Neural cell (in vitro differentiated cells): Measurements from ENCODE around the gene RELT. TPM values are rescaled to one million over a fixed set of nuclear protein-coding genes. Genes with fewer than 3 reads are reported as not detected.
A peak's percentile ranks its signal among the peaks of the same experiment; 100 is the strongest.

Experiments used
- H2AFZ ChIP-seq: fragments of 200-600, 300-800 bp; sonication (generic), shearing (Covaris generic); 2 replicates; pipeline ENCODE4 v1.6.0; 2014; ENCODE audit warnings: low read depth, mild to moderate bottlenecking, antibody characterized with exemption, low read length, moderate library complexity
- H3F3A ChIP-seq: fragments of 200-600 bp; shearing (Covaris generic); 2 replicates; pipeline ENCODE4 v1.6.1; 2016; ENCODE audit warnings: mild to moderate bottlenecking, moderate library complexity, mixed read lengths, antibody characterized with exemption, low read length; ENCODE audit not compliant: insufficient read depth, poor library complexity, severe bottlenecking
- H3K27ac ChIP-seq: fragments of 200-600, 300-800 bp; sonication (generic), shearing (Covaris generic); 2 replicates; pipeline ENCODE4 v1.5.1; 2014; ENCODE audit warnings: mild to moderate bottlenecking, low read length, moderate library complexity
- H3K27me3 ChIP-seq: fragments of 300-800, 200-600 bp; sonication (generic), shearing (Covaris generic); 2 replicates; pipeline ENCODE4 v1.6.0; 2014; ENCODE audit warnings: mild to moderate bottlenecking, low read depth, low read length, moderate library complexity; ENCODE audit not compliant: insufficient read depth
- H3K36me3 ChIP-seq: fragments of 300-800, 200-600 bp; sonication (generic), shearing (Covaris generic); 2 replicates; pipeline ENCODE4 v1.5.1; 2014; ENCODE audit warnings: mild to moderate bottlenecking, antibody characterized with exemption, low read length, moderate library complexity; ENCODE audit not compliant: insufficient read depth
- H3K4me2 ChIP-seq: fragments of 300-800, 200-600 bp; sonication (generic), shearing (Covaris generic); 2 replicates; pipeline ENCODE4 v1.6.0; 2014; ENCODE audit warnings: mild to moderate bottlenecking, low read length
- H3K4me3 ChIP-seq: fragments of 300-800, 200-600 bp; sonication (generic), shearing (Covaris generic); 2 replicates; pipeline ENCODE4 v1.5.1; 2014; ENCODE audit warnings: mild to moderate bottlenecking, low read length, moderate library complexity
- H3K79me2 ChIP-seq: fragments of 200-600 bp; shearing (Covaris generic); replicated peaks from 2 replicates; pipeline ENCODE4 v1.6.0; 2014; ENCODE audit warnings: mild to moderate bottlenecking, low read length, moderate library complexity; ENCODE audit not compliant: insufficient read depth
- H3K9ac ChIP-seq: fragments of 300-800, 200-600 bp; sonication (generic), shearing (Covaris generic); 2 replicates; pipeline ENCODE4 v1.6.1; 2016; ENCODE audit warnings: mild to moderate bottlenecking, low read length, mixed read lengths
- H3K9me2 ChIP-seq: fragments of 200-600 bp; shearing (Covaris generic); 2 replicates; pipeline ENCODE4 v1.6.1; 2016; ENCODE audit warnings: mild to moderate bottlenecking, low read length, mixed read lengths; ENCODE audit not compliant: insufficient read depth
- H3K9me3 ChIP-seq: fragments of 200-600, 300-800 bp; sonication (generic), shearing (Covaris generic); 2 replicates; pipeline ENCODE4 v1.6.1; 2016; ENCODE audit warnings: mild to moderate bottlenecking, mixed run types, low read length, moderate library complexity, mixed read lengths
- H4K20me1 ChIP-seq: fragments of 200-600 bp; shearing (Covaris generic); 2 replicates; pipeline ENCODE4 v1.6.1; 2016; ENCODE audit warnings: mild to moderate bottlenecking, mixed run types; ENCODE audit not compliant: insufficient read depth
- CTCF ChIP-seq: fragments of 450-650 bp; IDR thresholded peaks from 2 replicates; pipeline ENCODE4 v1.5.1; 2014; ENCODE audit warnings: antibody characterized with exemption, mild to moderate bottlenecking, moderate library complexity; ENCODE audit not compliant: poor library complexity, severe bottlenecking
- EP300 ChIP-seq: fragments of 450-650 bp; conservative IDR thresholded peaks from 2 replicates; pipeline ENCODE4 v1.6.1; 2014; ENCODE audit warnings: antibody characterized with exemption, mild to moderate bottlenecking, moderate library complexity; ENCODE audit not compliant: poor library complexity, severe bottlenecking
- EZH2 ChIP-seq: fragments of 200-600, 300-800 bp; shearing (Covaris generic), sonication (generic); IDR thresholded peaks from 2 replicates; pipeline ENCODE4 v1.6.1; 2014; ENCODE audit warnings: antibody characterized with exemption, low read length, borderline replicate concordance, mild to moderate bottlenecking; ENCODE audit not compliant: insufficient read depth, poor library complexity, severe bottlenecking
- MXI1 ChIP-seq: fragments of 450-650 bp; conservative IDR thresholded peaks from 2 replicates; pipeline ENCODE4 v1.6.1; 2014; ENCODE audit warnings: antibody characterized with exemption, mild to moderate bottlenecking; ENCODE audit not compliant: poor library complexity, severe bottlenecking
- POLR2AphosphoS5 ChIP-seq: IDR thresholded peaks from 2 replicates; pipeline ENCODE4 v1.6.1; 2012
- REST ChIP-seq: IDR thresholded peaks from 2 replicates; pipeline ENCODE4 v1.6.1; 2012; ENCODE audit warnings: borderline replicate concordance
- TAF1 ChIP-seq: IDR thresholded peaks from 2 replicates; pipeline ENCODE4 v1.6.1; 2012; ENCODE audit warnings: low read depth
- polyA plus RNA-seq: library from polyadenylated mRNA; depleted of rRNA; stranded (reverse); fragments of >200 nt; gene quantifications from 2 replicates; pipeline ENCODE4 v1.2.3, GENCODE V29; 2014

The RELT gene
- polyA plus RNA-seq, 1 donor from 2014 or later = 12.4 TPM

GRCh38 chr11:73327812-73328364 is 48.3 kb upstream of the RELT start:
- no peak overlapping the region for H3K27ac ChIP-seq
- TF ChIP-seq MXI1 (no peak), EZH2 (no peak), CTCF (no peak), TAF1 (no peak), POLR2AphosphoS5 (no peak), EP300 (no peak)
- peaks cover 10% of the 10 kb centered on the region for H3K79me2 ChIP-seq
- H3F3A ChIP-seq = no peaks in the 10 kb centered on the region
- H3K4me2 ChIP-seq = no peak overlapping the region
- no peaks in the 10 kb centered on the region for H3K36me3 ChIP-seq
- H3K9me3 ChIP-seq = no peaks in the 10 kb centered on the region
- no peaks in the 10 kb centered on the region for H4K20me1 ChIP-seq
- H3K9ac ChIP-seq = no peak overlapping the region
- H3K9me2 ChIP-seq = no peaks in the 10 kb centered on the region
- no peak overlapping the region for H2AFZ ChIP-seq
- H3K27me3 ChIP-seq = no peaks in the 10 kb centered on the region
- no peak overlapping the region for H3K4me3 ChIP-seq

- H3K9me3 ChIP-seq = no peaks in the 10 kb centered on the region
Observed at GRCh38 chr11:73330569-73331093, 45.6 kb upstream of the RELT start.

More at GRCh38 chr11:73330569-73331093, 45.6 kb upstream of the RELT start:
- no peaks in the 10 kb centered on the region for H3K9me2 ChIP-seq
- peaks cover 6% of the 10 kb centered on the region for H3K79me2 ChIP-seq
- H3K27ac ChIP-seq = no peak overlapping the region
- no peaks in the 10 kb centered on the region for H3F3A ChIP-seq
- H3K4me2 ChIP-seq = no peak overlapping the region
- H3K9ac ChIP-seq = no peak overlapping the region
- no peaks in the 10 kb centered on the region for H3K36me3 ChIP-seq
- no peak overlapping the region for H3K4me3 ChIP-seq
- H2AFZ ChIP-seq = no peak overlapping the region
- H4K20me1 ChIP-seq = no peaks in the 10 kb centered on the region
- no peaks in the 10 kb centered on the region for H3K27me3 ChIP-seq
- TF ChIP-seq CTCF (peak; percentile 10), REST (no peak)
